Stimulated activated CD4-positive, alpha-beta T cell treated with anti-CD3 and anti-CD28 coated beads, TNF-alpha, amount 100 ng/mL, for 1 hour (primary cell): ENCODE data around the gene TSHZ2.
"Not testable (repeated sequence)": the region's sequence is repeated elsewhere in the genome, so short reads cannot be mapped to it uniquely, and the experiment has no call there.

Source experiments
- DNase-seq, 3 donors: peaks; one replicate each; pipeline ENCODE4 v3.0.0-alpha.2; 2020; ENCODE audit warnings: low read depth in 3 of 3, low spot score in 1 of 3

Gene TSHZ2

DNA sequence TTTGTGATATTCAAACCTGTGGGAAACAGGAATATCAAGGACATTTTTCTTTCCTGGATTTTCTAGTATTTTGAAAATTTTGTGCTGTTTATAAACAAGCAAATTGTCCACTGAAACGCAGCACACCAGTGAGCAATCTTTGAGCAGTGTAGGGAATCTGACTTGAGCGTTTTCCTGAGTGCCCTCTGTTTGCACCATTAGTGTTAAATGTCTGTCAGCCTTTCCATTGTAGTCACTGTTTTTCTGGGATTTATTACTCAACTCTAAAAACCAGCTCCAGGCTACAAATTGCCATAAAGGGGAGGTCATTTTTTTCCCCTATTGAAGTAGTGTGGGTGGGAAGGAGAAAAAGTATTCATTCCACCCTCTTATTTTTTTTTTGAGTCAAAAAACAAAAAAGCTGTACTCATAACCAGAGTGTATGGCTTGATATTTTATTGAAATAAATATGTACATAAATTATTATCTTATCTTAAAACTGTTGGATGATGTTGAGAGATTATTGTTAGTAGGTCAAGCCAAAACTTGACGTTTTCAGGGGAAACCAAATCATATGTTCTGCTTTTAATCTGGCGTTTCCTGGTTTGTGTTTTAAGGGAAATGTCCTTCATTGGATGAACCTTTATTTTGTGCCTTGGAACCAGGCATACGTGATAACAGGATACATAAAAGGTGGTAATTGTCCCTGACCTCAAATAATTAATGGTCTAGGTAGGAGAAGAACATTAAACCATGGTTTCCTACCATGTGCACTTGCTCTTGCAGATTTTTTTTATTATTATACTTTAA is 51.8 kb downstream of the TSHZ2 start:
- no peak for DNase-seq

DNA sequence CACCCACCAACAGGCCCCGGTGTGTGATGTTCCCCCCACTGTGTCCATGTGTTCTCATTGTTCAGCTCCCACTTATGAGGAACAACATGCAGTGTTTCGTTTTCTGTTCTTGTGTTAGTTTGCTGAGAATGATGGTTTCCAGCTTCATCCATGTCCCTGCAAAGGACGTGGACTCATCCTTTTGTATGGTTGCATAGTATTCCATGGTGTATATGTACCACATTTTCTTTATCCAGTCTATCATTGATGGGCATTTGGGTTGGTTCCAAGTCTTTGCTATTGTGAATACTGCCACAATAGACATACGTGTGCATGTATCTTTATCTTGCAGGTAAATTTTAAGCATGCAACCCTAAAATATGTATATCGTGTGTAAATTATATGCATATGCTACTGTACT is 52.5 kb downstream of the TSHZ2 start:
- DNase-seq = not testable (repeated sequence)

DNA sequence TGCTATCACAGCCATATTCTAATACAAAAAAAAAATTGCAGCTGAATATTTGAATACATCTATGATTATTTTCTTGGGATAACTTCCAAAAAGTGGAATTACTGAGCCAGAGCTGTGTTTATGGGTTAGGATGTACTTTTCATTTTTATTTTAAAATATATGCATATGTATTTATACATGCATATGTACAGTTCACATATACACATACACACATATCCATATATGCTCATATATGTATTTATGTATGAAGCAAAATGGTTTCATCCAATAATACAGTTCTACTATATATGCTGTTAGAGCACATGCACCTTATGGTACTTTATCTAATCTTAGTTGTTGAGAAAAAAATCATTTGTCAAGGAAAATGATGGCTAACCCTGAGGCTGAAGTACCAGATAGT is 54.9 kb downstream of the TSHZ2 start:
- no peak for DNase-seq

DNA sequence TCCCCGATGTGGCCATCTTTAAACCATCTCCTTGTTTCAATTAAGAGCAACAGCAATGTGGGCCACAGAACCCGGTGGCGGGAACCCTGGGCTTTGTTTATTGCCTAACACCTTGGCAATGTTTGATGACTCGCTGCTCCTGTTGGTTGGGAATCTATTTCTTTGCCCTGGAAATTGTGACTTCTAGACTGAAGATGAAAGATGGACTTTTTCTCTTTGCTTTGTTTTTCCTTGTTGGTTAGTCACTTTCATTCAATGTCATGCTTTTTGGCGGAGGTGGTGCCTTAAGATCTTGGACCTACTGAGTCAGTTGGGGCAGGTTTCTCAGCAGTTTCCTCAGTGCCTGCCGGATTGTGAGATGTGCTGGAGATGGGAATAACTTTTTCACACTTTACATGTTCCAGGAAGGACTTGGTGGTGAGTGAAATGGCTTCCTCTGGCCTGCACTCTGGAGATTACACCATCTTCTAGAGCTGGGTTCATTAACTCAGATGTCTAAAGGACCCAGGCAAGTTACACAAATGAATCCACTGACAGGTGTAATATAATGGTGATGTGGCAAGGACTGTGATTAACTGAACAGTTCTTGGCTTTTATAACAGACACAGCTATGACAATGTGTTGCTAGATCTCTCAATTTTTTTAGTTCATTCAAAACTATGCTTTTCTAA is 56.3 kb downstream of the TSHZ2 start:
- no peak for DNase-seq

DNA sequence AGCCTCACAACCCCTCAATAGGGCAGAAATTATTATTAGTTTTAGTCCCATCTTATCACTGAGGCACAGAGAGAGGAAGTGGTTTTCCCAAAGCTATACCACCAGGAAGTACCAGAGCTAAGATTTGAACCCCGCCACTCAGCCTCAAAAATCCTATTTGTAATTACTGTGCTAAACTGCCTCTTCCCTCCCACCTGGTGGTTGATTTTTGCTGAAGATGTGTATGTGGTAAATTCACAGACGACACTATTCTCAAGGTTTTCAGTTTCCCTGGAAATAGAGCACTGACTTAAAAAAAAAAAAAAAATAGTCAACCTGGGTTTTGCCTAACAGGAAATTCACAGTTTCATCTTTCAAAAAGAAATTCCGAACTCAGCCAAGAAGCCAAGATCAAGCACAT is 57.9 kb downstream of the TSHZ2 start:
- no peak for DNase-seq

DNA sequence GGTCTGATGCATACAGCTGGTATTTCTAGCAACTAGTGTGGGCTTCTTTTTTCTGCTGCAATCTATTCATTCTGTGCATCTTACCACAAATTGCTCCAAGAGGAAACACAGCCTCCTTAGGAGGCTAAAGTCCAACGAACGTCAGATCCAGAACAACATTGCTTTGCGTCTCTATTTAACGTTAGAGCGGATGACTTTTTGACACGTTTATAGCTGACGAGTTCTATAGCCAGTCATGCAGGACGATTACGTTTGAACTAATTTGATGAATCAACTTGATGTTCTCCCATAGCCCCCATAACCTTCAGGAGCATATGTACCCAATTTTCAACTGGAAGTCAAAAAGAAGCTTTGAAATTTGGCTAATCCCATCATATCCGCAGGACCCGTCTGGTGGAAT is 59.9 kb downstream of the TSHZ2 start:
- DNase-seq = no peak

DNA sequence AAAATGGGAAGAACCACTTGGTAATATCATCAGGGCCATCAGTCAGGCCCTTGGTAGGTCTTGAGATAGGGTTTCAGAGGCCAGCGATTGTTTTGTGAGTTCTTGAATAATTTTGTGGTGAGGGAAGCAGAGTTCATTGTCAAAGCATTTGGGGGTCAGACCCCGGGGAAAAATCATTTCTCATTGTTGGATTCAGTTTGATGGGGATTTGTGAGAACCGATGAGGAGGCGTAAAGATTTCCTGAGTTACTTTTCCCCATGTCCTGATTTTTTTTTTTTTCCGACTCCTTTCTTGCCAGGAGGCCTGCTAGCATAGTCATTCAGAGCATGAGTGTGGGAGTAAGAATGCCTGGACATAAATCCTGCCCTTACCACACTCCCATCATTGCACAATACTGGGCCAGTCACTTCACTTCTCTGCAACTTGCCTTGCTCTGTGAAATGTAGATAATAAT is 60.3 kb downstream of the TSHZ2 start:
- no peak for DNase-seq

DNA sequence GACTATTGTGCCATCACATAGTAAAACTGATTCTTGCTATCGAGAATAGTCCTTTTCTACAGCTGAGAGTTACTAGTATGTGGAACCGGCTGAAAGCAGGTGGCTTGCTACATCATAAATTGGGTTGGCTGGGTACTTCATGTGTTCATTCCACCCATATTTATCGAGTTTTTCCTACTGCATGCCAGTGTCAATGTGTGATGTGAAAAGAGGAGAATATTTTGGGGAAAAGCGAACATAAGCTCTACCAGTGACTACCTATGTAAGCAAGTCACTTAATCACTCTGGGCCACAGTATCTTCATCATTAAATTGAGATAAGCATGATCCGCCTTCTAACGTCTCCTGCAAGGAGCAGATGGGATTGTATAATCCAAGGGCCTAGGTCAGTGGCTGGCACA is 61.0 kb downstream of the TSHZ2 start:
- DNase-seq = no peak

DNA sequence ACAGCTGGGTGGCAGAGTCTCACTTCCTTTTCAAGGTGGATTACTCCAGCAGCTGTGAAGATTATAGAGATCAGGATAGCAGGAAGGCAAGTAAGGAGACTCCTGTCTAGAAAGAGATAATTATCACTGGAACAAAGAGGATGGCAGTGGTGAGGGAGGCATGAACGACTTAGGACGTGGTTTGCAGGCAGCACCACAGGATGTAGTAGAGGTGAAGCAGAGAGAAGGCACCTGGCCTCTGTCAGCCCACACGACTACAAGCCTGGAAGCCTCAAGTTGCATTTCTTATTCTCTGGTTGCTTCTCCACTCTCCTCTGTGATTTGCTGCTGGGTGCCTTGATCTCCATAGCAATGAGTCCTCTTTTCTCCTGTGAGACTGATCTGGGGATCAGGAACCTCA is 62.7 kb downstream of the TSHZ2 start:
- DNase-seq = no peak

DNA sequence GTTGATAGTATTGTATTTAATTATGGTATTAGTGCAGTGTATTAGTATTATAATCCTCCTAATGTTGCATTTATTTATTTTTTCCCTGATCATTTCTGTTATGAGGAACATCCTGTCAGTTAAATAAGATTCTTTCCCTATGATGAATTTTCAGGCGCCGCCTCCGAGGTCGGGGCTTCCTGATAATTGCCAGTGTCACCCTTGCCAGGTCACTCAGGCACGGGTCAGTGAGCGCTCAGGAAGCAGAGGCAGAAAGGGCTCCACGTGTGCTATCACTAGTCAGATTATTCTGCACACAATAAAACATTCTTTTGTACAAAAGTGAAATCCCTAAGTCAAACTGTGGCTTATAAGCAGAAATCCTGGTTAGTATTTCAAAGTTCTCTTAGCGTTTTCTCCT is 64.8 kb downstream of the TSHZ2 start:
- DNase-seq = no peak

DNA sequence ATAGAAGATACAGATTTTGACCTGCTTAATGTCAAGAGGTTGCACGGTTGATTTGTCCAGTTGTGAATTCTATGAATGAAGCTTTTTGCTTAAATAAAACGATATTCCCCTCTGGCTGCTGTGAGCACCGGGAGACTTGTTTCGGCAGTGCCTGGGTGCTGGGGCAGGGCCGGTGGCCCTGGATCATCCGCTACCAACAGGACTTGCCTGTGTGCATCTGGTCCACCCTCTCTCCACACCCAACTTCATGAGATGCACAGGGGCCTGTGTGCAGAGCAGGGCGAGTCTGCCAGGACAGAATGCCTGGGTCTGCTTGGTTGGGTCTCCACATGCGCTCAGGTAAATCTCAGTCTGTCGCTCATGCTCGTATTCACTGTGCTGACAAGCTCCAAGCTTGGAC is 65.5 kb downstream of the TSHZ2 start:
- DNase-seq = no peak

DNA sequence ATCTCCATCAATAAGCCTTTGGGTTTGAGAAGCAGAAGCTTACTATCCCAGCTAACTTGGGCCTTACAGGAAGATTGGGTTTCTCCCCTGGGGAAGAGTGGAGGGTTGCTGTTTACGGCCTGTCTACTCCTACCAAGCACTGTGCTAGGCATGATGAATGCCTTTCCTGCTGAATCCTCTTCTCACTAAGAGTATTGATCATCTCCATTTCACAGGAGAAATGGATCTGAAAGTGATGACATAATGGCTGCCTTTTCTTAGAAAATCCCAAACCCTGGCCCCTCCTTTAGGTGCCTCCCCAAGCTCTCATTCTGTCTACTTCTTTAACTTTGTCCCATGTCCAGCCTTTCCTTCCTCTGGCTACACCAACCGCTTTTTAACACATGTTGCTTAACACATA is 66.1 kb downstream of the TSHZ2 start:
- DNase-seq = no peak

DNA sequence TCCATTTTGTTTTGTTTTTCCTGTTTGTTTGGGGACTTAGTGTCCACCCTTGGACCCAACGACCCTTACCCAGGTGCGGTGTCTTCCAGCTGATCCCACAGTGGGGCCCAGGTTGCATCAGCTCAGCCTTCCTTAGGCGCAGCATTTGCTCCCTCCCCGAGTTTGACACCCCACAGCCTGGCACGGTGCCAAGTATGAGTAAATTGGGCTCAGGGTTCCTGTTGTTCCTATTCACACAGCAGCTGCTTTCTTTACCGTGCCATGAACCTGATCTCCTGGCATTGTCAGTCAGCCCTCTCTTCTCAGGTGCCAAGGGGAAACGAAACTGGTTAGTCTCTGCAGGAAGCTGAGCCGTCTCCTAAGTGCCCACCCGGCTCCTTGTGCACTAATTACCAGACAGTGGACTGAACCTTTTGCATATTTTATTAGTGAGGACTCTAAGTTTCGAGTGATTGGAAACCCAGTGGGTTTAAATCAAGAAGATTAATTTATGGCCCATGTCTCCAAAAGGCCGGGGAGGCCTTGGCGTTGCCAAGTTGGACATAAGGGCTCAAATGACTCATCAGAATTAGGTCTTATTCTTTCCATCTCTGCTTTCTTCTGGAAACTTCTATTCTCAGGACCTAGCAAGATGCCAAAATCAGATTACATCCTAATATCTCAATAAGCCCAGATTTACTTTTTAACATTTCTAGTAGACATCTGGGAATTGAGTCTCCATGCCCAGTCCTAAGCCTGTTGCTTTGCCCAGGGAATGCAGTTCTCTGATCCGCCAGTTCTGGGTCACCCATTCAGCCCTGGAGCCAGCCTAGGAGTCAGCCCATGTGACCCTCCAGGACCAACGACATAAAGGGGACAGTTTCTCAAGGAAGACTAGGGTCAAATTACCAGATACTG is 68.8 kb downstream of the TSHZ2 start:
- no peak for DNase-seq

DNA sequence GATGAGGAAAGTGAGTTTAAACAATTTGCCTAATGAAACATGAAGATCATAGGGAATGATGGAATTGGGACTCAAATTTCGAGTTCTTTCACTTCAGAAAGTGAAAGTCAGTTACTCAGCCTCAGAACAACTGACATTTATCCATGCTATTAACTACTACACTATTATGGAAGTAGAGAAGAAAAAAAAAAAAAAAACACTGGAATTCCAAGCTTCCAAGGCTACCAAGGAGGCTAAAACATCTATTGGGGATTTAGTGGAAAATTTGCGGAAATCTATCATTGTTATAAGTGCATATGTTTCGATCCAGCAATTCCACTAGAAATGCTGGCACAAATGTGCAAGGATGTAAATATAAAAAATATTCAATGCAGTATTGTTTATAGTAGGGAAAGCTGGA is 70.4 kb downstream of the TSHZ2 start:
- no peak for DNase-seq

DNA sequence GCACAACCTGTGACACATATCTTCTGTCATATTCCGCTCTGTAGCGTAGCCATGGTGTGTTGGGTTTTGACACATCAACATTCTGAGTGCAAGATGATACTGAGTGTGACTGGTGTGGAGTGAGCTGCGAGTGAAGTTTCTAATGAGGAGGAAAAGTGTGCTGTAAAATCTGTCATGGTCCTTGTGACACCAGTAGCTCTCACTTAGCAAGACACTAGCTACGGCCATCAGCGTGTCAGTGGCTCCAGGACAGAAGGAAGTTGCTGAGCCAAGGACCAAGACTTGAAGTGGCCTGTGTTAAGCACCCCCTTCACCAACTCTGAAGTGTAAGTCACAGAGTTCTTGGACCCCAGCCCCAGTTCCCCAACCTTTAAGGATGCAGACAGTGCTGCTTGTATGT is 72.1 kb downstream of the TSHZ2 start:
- no peak for DNase-seq

DNA sequence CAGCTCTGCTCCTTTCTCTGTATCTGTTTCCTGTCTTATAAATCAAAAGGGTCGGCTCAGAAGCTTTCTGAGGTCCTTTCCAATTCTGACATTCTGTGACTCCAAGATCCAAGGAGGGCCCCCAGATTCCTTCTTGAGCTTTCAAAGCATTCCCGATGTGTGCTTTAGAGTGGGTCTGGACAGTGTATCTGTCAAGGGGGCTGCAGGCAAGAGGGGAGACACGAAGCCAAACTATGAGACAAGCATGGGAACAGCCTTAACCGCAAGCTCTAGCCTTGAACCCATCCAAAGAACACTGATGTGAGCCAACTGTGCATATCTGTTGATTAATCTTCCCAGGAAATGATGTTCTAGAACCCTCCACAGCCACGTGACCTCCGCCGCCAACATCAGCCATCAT is 73.8 kb downstream of the TSHZ2 start:
- no peak for DNase-seq

DNA sequence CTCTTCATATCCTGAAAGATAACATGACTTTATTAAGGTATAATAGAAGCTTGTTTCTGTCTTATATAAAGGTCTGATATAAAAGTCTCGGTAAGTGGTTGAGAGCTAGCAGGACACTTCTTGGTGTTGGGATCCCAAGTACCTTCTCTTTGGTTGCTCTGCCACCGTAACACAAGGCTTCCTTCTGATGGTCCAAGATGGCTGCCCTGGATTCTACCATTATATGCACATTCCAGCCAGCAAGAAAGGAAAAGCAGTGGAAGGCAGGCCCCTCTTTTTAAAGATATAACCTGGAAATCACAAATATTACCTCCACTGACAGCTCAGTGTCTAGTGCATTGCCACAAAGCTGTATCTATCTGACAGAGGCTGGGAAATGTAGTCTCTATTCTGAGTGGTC is 75.0 kb downstream of the TSHZ2 start:
- no peak for DNase-seq

DNA sequence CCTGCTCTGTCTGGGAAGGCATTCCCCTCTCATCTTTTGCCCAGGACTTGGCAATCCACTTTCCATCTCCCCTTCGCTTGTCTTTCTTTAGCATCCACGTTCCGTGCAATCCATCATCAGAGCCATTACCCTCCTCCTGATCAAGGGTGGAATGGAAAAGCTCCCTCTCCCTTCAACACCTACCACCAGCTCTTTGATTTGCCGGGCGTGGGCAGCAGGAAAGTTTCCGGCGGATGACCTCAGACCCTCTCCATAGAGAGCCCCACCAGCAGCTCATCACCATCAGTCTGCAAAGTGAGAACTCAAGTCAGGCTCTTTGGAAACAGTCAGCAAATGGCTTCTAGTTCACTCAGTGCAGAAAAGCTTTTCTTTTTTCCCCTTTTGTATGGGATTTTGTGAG is 76.2 kb downstream of the TSHZ2 start:
- DNase-seq = no peak

DNA sequence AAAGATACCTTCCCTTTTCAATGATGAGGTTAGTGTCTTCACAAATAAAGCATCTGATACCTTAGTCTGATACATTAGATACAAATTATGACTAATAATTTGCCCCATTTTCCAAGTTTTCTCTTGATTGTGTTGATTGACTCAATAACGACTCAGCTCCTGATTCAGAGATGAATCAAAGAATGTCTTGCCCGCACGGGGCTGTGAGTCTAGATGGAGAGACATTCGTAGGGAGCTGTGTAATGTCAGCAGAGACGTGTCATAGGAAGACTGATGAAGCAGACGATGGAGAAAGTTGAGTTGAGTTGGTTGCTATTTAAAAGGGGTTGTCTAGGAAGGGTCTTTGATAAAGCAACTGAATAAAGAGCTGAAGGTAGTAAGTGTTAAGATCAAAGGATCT is 78.2 kb downstream of the TSHZ2 start:
- no peak for DNase-seq

DNA sequence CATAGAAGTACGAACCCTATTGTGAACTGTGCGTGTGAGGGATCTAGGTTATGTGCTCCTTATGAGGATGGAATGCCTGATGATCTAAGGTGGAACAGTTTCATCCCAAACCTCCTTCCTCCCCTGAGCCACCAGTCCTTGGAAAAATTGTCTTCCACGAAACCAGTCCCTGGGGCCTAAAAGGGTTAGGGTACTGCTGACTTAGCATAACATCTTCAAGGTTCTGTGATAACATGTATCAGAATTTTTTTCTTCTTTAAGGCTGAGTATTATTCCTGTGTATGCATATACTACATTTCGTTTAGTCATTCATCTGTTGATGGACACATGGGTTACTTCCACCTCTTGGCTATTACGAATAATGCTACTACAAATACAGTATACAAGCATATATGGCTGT is 80.2 kb downstream of the TSHZ2 start:
- DNase-seq = no peak

DNA sequence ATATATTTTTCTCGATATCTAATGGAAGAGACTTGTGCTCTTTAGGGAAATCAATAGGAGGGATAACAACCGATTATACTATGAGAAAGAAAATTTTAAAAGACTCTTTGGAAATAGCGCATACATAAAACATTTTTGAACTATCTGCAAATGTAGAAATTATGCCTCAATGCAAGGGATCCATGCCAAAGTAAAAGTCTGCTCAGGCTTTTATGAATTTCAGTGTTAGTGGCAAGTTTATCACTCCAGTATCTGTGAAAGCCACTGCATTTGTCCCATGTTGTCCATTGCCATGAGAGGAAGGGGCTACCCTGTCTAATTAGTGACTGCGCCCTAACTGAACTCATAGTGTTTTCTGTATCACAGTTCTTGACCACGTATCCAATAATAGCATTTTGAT is 81.4 kb downstream of the TSHZ2 start:
- no peak for DNase-seq
